HepG2 (cell line): ENCODE results near the gene SH3D19. TPM values are rescaled to one million over a fixed set of nuclear protein-coding genes. Genes with fewer than 3 reads are reported as not detected.

ENCODE experiments used
- CBX1 ChIP-seq: IDR thresholded peaks from one replicate; pipeline ENCODE4 v1.6.1; 2016; ENCODE audit warnings: antibody characterized with exemption, low read depth
- KAT7 ChIP-seq: IDR thresholded peaks from 2 replicates; pipeline ENCODE4 v1.6.1; 2018; ENCODE audit warnings: borderline replicate concordance, missing compliant biosample characterization
- KMT2B ChIP-seq: IDR thresholded peaks from 2 replicates; pipeline ENCODE4 v1.6.1; 2016; ENCODE audit warnings: missing genetic modification reagents, missing compliant biosample characterization
- MIXL1 ChIP-seq: IDR thresholded peaks from 2 replicates; pipeline ENCODE4 v1.6.1; 2016
- polyA plus RNA-seq, 8 experiments: library from polyadenylated mRNA; depleted of rRNA in 3 of 8; stranded (reverse) in 7 of 8; unstranded in 1 of 8; fragments of >200 nt; fragmentation: Illumina TruSeq in 4 of 8; extraction: Trizol in 4 of 8; gene quantifications; 2 replicates each; pipeline versions ENCODE4 v1.2.1 to v1.2.3, GENCODE V29; 2011 to 2016; ENCODE audit warnings: low read depth in 4 of 8, missing spikeins in 1 of 8, mixed read lengths in 1 of 8; ENCODE audit not compliant: insufficient read depth in 1 of 8
- total RNA-seq, 5 experiments: library from RNA; depleted of rRNA; stranded (reverse); fragments of >200 nt; fragmentation: Illumina TruSeq; extraction: Trizol; gene quantifications; 2 replicates each; pipeline ENCODE4 v1.2.3, GENCODE V29; 2016; ENCODE audit warnings: low read depth in 1 of 5
- TF ChIP-seq, protein P1 (sequence below): sonication (generic); formaldehyde crosslinking; IDR thresholded peaks from 2 replicates; pipeline ENCODE4 v1.4.0; 2020; ENCODE audit warnings: missing genetic modification reagents
- TF ChIP-seq, protein P2 (sequence below): sonication (generic); formaldehyde crosslinking; IDR thresholded peaks from 2 replicates; pipeline ENCODE4 v1.9.0; 2021; ENCODE audit warnings: missing genetic modification reagents, borderline replicate concordance
- TF ChIP-seq, protein P3 (sequence below): IDR thresholded peaks from 2 replicates; pipeline ENCODE4 v1.6.1; 2012; ENCODE audit warnings: inconsistent platforms
- TF ChIP-seq, protein P4 (sequence below): sonication (generic); formaldehyde crosslinking; IDR thresholded peaks from 2 replicates; pipeline ENCODE4 v1.4.0; 2020; ENCODE audit warnings: mild to moderate bottlenecking, low read depth, missing genetic modification reagents
- TF ChIP-seq, protein P5 (sequence below): sonication (generic); formaldehyde crosslinking; IDR thresholded peaks from 2 replicates; pipeline ENCODE4 v1.4.0; 2020; ENCODE audit warnings: mild to moderate bottlenecking, missing genetic modification reagents
- TF ChIP-seq, protein P6 (sequence below): sonication (generic); formaldehyde crosslinking; IDR thresholded peaks from 2 replicates; pipeline ENCODE4 v1.4.0; 2020; ENCODE audit warnings: missing genetic modification reagents
- TF ChIP-seq, protein P7 (sequence below): sonication (generic); formaldehyde crosslinking; IDR thresholded peaks from 2 replicates; pipeline ENCODE4 v1.5.0; 2020; ENCODE audit warnings: mild to moderate bottlenecking, missing genetic modification reagents

SH3D19 gene
- total and polyA plus RNA-seq, 2 of the 13 experiments (the other 11 are each of a cell fraction or from before 2014, with no cell fraction given): 31.2 to 38.0 TPM

DNA sequence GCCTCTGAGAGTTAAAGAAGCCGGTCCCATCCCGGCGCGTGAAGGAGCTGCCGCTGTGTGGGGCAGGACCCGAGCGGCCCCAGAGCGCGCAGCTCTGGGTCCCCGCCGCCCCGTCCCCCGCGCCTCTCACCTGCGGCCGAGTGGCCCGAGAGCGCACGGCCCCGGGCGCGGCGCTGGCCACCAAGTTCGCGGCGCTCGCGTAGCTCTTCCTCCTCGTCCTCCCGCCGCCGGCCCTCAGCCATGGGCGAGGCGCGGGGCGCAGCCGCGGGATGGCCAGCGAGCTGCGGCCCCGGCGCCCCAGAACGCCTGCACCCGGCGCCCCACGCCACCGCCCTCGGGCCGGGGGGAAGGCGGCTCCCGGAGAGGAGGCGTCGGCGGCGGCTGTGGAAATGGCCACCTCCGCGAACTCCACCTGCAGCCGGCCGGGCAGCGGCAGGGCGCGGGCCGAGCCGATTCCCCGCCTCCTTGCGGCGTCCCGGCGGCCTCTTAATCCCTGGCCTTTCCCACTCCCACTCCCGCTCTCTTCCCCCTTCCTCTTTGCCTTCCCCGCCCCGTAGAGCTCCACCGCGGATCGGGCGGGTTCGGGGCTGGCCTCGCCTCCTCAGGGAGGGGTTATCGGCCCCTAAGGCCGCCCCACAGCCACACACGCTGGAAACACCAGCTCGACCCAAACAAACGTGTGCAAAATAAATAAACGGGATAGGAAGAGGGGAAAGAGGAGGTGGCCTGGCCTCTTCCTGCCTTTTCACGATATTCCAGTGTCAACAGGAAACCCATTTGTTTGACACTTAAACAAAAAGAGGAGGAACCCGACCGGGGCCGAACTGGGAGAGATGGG lies at the start of gene SH3D19 (continued):
- TF ChIP-seq, protein P1, sequence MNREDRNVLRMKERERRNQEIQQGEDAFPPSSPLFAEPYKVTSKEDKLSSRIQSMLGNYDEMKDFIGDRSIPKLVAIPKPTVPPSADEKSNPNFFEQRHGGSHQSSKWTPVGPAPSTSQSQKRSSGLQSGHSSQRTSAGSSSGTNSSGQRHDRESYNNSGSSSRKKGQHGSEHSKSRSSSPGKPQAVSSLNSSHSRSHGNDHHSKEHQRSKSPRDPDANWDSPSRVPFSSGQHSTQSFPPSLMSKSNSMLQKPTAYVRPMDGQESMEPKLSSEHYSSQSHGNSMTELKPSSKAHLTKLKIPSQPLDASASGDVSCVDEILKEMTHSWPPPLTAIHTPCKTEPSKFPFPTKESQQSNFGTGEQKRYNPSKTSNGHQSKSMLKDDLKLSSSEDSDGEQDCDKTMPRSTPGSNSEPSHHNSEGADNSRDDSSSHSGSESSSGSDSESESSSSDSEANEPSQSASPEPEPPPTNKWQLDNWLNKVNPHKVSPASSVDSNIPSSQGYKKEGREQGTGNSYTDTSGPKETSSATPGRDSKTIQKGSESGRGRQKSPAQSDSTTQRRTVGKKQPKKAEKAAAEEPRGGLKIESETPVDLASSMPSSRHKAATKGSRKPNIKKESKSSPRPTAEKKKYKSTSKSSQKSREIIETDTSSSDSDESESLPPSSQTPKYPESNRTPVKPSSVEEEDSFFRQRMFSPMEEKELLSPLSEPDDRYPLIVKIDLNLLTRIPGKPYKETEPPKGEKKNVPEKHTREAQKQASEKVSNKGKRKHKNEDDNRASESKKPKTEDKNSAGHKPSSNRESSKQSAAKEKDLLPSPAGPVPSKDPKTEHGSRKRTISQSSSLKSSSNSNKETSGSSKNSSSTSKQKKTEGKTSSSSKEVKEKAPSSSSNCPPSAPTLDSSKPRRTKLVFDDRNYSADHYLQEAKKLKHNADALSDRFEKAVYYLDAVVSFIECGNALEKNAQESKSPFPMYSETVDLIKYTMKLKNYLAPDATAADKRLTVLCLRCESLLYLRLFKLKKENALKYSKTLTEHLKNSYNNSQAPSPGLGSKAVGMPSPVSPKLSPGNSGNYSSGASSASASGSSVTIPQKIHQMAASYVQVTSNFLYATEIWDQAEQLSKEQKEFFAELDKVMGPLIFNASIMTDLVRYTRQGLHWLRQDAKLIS (CRISPR knock-in tag): peak; percentile 81; the same call in 1 of the 2 replicates
- TF ChIP-seq, protein P2, sequence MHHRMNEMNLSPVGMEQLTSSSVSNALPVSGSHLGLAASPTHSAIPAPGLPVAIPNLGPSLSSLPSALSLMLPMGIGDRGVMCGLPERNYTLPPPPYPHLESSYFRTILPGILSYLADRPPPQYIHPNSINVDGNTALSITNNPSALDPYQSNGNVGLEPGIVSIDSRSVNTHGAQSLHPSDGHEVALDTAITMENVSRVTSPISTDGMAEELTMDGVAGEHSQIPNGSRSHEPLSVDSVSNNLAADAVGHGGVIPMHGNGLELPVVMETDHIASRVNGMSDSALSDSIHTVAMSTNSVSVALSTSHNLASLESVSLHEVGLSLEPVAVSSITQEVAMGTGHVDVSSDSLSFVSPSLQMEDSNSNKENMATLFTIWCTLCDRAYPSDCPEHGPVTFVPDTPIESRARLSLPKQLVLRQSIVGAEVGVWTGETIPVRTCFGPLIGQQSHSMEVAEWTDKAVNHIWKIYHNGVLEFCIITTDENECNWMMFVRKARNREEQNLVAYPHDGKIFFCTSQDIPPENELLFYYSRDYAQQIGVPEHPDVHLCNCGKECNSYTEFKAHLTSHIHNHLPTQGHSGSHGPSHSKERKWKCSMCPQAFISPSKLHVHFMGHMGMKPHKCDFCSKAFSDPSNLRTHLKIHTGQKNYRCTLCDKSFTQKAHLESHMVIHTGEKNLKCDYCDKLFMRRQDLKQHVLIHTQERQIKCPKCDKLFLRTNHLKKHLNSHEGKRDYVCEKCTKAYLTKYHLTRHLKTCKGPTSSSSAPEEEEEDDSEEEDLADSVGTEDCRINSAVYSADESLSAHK (CRISPR knock-in tag): no peak
- TF ChIP-seq, protein P3, sequence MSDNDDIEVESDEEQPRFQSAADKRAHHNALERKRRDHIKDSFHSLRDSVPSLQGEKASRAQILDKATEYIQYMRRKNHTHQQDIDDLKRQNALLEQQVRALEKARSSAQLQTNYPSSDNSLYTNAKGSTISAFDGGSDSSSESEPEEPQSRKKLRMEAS: peak; percentile 89
- TF ChIP-seq KAT7 (CRISPR knock-in tag) (peak; percentile 19; the same call in 1 of the 2 replicates), CBX1 (no peak), MIXL1 (CRISPR knock-in tag) (peak; percentile 83), KMT2B (CRISPR knock-in tag) (peak; percentile 66)
- TF ChIP-seq, protein P4, sequence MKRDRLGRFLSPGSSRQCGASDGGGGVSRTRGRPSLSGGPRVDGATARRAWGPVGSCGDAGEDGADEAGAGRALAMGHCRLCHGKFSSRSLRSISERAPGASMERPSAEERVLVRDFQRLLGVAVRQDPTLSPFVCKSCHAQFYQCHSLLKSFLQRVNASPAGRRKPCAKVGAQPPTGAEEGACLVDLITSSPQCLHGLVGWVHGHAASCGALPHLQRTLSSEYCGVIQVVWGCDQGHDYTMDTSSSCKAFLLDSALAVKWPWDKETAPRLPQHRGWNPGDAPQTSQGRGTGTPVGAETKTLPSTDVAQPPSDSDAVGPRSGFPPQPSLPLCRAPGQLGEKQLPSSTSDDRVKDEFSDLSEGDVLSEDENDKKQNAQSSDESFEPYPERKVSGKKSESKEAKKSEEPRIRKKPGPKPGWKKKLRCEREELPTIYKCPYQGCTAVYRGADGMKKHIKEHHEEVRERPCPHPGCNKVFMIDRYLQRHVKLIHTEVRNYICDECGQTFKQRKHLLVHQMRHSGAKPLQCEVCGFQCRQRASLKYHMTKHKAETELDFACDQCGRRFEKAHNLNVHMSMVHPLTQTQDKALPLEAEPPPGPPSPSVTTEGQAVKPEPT (CRISPR knock-in tag): no peak
- TF ChIP-seq, protein P5, sequence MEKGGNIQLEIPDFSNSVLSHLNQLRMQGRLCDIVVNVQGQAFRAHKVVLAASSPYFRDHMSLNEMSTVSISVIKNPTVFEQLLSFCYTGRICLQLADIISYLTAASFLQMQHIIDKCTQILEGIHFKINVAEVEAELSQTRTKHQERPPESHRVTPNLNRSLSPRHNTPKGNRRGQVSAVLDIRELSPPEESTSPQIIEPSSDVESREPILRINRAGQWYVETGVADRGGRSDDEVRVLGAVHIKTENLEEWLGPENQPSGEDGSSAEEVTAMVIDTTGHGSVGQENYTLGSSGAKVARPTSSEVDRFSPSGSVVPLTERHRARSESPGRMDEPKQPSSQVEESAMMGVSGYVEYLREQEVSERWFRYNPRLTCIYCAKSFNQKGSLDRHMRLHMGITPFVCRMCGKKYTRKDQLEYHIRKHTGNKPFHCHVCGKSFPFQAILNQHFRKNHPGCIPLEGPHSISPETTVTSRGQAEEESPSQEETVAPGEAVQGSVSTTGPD (CRISPR knock-in tag): no peak; the same call in 1 of the 2 replicates
- TF ChIP-seq, protein P6, sequence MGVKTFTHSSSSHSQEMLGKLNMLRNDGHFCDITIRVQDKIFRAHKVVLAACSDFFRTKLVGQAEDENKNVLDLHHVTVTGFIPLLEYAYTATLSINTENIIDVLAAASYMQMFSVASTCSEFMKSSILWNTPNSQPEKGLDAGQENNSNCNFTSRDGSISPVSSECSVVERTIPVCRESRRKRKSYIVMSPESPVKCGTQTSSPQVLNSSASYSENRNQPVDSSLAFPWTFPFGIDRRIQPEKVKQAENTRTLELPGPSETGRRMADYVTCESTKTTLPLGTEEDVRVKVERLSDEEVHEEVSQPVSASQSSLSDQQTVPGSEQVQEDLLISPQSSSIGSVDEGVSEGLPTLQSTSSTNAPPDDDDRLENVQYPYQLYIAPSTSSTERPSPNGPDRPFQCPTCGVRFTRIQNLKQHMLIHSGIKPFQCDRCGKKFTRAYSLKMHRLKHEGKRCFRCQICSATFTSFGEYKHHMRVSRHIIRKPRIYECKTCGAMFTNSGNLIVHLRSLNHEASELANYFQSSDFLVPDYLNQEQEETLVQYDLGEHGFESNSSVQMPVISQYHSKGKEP (CRISPR knock-in tag): no peak
- TF ChIP-seq, protein P7, sequence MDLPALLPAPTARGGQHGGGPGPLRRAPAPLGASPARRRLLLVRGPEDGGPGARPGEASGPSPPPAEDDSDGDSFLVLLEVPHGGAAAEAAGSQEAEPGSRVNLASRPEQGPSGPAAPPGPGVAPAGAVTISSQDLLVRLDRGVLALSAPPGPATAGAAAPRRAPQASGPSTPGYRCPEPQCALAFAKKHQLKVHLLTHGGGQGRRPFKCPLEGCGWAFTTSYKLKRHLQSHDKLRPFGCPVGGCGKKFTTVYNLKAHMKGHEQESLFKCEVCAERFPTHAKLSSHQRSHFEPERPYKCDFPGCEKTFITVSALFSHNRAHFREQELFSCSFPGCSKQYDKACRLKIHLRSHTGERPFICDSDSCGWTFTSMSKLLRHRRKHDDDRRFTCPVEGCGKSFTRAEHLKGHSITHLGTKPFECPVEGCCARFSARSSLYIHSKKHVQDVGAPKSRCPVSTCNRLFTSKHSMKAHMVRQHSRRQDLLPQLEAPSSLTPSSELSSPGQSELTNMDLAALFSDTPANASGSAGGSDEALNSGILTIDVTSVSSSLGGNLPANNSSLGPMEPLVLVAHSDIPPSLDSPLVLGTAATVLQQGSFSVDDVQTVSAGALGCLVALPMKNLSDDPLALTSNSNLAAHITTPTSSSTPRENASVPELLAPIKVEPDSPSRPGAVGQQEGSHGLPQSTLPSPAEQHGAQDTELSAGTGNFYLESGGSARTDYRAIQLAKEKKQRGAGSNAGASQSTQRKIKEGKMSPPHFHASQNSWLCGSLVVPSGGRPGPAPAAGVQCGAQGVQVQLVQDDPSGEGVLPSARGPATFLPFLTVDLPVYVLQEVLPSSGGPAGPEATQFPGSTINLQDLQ (CRISPR knock-in tag): no peak
